HG03039 (cell line): ENCODE data around the gene CLCN6.

Experiments
- ATAC-seq: cut with Tn5 transposase; IDR thresholded peaks from one replicate; pipeline ENCODE4 v1.9.1; 2021; ENCODE audit warnings: mild to moderate bottlenecking, moderate library complexity; ENCODE audit not compliant: unreplicated experiment

CLCN6 gene

GRCh38 chr1:11805422-11806306 lies at the start of gene CLCN6, which contains the start of gene MTHFR:
TSS of gene CLCN6 (plus strand) at chr1:11806191. CDS start at chr1:11806263, 72 bp downstream.
TSS of gene MTHFR (minus strand) at chr1:11805964. CDS start at chr1:11803116, 2,848 bp downstream.
- peak; percentile 85 for ATAC-seq

GRCh38 chr1:11757047-11757446 lies 48.9 kb upstream of the CLCN6 start:
- no peak for ATAC-seq

- no peak for ATAC-seq
Observed at GRCh38 chr1:11759791-11760190, 46.2 kb upstream of the CLCN6 start.

- ATAC-seq = no peak
Observed at GRCh38 chr1:11761285-11761684, 44.7 kb upstream of the CLCN6 start.

GRCh38 chr1:11761988-11762406 lies 44.0 kb upstream of the CLCN6 start, which contains the start of gene C1orf167:
TSS of gene C1orf167 (plus strand) at chr1:11762193. CDS start at chr1:11764401, 2,208 bp downstream.
- no peak for ATAC-seq

- ATAC-seq = no peak
Observed at GRCh38 chr1:11764115-11764514, 41.9 kb upstream of the CLCN6 start.

- ATAC-seq = no peak
Observed at GRCh38 chr1:11764519-11764918, 41.5 kb upstream of the CLCN6 start.

GRCh38 chr1:11765661-11766428 lies 40.1 kb upstream of the CLCN6 start:
- ATAC-seq = no peak

- no peak for ATAC-seq
Observed at GRCh38 chr1:11766429-11766776, 39.6 kb upstream of the CLCN6 start.

GRCh38 chr1:11767922-11768704 lies 37.9 kb upstream of the CLCN6 start:
- ATAC-seq = no peak

GRCh38 chr1:11768821-11769220 lies 37.2 kb upstream of the CLCN6 start:
- no peak for ATAC-seq

- no peak for ATAC-seq
Observed at GRCh38 chr1:11769274-11769673, 36.7 kb upstream of the CLCN6 start.

- ATAC-seq = no peak
Observed at GRCh38 chr1:11770011-11770410, 36.0 kb upstream of the CLCN6 start.

GRCh38 chr1:11771481-11772043 lies 34.4 kb upstream of the CLCN6 start:
- ATAC-seq = no peak

- ATAC-seq = no peak
Observed at GRCh38 chr1:11772458-11772857, 33.5 kb upstream of the CLCN6 start.

- ATAC-seq = no peak
Observed at GRCh38 chr1:11774753-11775152, 31.2 kb upstream of the CLCN6 start.

GRCh38 chr1:11777658-11778322 lies 28.2 kb upstream of the CLCN6 start:
- ATAC-seq = no peak

- ATAC-seq = no peak
Observed at GRCh38 chr1:11778336-11778735, 27.7 kb upstream of the CLCN6 start.

GRCh38 chr1:11778844-11779623 lies 27.0 kb upstream of the CLCN6 start:
- ATAC-seq = no peak
